Ammon's horn (tissue), 1 donor: ENCODE measurements around the gene PLCB4.

ENCODE experiments used
- DNase-seq: peaks from one replicate; pipeline ENCODE4 v3.0.0-alpha.2; 2016; ENCODE audit warnings: low spot score

Gene PLCB4

DNA sequence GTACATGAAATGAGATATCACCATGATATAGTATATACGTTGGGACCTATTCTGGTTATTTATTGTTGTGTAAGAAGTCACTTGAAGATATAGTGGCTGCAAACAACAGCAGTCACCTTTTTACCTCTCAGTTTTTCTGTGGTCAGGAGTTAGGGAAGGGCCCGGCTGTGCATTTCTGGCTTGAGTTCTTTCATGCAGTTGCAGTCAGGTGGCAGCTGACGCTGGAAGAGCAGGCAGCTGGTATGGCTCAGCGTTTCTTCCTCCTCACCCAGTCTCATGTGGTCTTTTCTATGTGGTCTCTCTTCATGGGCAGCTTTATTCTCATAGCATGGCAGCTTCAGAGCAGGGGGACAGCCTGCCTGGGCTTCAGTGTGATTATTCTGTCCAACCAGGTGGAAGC lies 154.4 kb downstream of the PLCB4 start:
- DNase-seq = no peak

DNA sequence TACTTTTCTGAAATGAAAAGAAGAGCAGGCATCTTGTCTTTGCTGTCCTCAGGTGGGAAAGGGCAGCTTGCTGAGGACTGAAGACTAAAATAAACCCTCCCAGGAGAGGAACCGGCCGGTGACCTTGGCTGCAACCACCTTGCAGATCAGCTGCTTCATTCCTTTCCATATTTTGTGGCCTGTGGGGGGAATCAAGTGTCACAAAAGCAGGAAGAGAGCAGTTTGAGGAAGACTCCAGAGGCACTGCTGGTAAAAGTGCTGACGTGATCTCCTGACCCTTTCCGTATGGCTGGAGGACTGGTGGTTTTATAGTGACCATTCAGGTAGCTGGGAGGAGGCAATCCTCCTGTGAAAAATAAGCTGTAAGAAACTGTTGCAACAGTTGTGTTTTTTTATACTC lies 157.0 kb downstream of the PLCB4 start:
- DNase-seq = no peak

DNA sequence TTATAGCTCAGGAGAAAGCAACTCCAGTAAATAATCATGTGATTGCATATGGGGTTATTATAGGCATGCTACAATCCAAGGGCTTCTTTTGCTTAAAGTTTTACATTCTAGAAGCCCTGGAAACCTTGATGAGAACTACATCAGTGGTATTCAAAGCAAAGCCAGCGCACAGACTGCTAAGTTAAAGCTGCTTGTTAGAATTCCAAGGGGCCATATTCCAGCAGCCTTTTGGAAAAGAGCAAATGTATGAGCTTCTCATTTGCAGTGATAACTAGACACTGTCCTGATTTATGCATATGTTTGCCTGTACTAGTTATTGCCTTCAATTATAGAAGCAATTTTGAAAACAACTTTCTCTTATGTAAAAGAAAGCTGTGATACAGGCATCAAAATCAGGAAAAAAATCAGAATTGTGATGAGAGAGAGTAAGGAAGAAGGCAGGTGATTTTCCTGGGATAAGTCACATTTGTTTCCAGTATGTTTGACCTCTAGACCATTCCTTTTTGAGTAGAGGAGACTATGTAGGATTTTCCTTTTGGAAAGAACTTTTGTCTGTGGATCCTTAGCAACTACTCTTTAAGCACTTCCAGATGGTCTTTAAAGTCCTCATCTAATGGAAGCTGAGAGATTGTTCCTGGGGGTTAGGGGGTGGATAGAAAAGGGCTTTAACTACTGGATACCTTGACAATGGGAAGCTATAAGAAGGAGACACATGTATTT lies 159.2 kb downstream of the PLCB4 start:
- no peak for DNase-seq

DNA sequence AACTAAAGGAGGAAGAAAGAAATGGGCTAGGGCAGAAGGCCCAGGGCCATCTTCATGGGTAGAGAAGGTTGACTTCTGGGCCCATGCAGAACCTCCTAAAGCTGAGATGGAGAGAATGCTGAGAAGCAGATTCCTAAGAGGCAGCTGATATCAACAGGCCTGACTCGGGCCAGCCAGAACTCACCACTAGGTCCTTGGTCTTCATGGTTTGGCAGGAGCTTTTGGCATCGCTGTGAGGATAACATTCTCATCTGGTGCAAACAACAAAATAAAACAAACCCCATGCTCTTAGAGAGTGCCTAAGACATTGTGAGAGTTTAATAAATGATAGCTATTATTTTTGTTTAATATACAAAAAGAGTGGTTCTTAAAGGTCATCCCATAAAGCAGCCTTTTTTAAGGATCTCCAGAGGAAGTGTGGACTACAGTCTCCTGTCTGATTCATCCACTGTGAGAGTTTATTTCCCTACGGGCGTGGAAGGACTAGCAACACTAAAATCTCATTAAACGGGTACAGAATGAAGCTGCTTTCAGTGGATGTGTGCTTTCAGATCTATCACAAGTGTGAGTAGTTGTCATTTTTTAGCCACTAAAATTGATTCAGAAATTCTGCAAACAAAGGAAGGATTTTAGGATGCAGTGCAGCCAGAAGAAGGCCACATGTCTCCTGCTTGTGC lies 160.0 kb downstream of the PLCB4 start:
- no peak for DNase-seq

DNA sequence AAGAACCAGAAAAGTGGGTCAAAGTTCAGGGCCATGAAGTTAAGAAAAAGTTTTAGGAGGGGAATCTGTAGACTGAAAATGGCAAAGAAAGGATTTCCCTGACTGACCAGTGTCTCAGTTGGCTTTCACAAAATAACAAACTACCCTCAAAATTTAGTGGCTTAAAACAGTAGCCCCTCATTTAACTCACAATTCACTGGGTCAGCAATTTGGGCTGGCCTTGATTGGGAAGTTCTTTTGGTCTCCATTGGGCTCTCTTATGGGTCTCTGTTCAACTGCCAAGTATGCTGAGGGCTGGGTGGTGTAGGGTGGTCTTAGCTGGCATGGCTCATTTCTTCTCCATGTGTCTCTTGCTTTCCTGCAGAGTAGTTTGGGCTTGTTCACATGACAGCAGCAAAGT lies 161.5 kb downstream of the PLCB4 start:
- DNase-seq = no peak

DNA sequence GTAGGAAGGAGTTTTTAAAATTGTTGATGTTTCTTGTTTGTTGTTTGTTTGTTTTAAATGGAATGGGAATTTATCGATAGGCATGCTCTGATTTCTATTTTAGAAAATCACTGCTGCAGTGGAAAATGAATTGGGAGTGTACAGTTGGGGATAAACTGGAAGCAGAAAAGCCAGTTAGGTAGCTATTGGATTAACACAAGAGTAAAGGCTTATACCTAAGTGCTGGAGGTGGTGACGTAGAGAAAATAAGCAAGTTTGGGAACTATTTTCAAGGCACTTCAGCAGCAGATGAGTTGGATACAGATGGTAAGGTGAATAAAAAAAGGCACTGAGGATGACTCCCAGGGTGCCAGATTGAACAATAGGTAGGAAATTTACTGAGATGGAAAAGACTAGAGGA lies 164.9 kb downstream of the PLCB4 start:
- no peak for DNase-seq

DNA sequence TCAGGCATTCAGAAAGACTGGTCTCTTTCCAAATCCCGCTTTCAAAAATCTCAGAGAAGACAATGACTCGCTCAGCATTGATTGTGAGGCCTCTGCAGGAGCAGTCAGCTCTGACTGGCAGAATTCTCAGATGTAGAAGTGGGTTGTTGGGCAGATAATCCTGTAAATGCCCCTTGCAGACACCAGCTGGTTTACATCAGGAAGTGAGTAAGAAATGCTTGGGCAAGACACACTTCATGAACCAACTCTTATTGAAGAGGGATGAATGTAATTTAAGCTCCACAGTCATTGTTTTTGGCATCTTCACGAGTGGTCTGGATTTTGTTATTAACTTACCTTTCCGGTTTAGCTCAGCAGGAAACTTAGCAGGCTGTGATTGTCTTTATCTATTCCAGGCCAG lies 166.6 kb downstream of the PLCB4 start:
- DNase-seq = no peak

DNA sequence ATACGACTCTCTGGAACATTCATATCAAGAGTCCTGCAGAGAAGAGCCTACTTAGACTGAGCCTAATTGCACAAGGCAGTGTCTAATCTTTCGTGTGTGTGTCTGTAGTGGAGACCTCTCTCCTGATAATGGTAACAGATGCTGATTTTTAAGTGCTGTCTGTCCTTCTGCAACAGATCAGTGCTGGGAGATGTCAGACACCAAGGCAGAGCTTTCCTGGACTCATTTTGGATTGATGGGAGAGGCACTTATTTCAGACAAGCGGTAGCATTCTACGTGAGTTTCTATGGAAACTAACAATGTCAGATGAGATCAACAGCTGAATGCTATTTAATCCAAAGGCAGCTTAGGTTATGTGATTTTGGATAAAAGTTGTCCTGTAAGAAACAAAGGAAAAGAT lies 167.6 kb downstream of the PLCB4 start:
- DNase-seq = no peak

DNA sequence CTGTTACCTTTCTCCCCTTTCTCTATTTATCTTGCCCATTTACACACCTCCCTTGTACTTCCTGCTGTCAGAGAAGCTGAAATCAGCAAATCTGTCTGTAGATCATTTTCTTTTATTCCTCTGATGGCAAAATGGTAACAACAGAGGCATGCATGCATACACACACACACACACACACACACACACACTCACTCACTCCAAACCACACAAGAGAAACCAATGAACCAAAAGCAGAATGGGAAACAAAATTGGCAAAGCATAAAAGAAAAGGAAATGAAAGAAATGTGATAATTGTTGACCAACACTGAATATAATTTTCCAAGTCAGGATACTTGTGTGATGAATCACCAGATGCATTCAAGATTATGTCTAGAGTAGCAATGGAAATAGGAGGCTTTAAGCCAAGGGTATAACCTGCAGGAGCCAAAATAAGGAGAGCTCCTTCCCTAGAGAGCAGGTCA lies 172.4 kb downstream of the PLCB4 start:
- no peak for DNase-seq

DNA sequence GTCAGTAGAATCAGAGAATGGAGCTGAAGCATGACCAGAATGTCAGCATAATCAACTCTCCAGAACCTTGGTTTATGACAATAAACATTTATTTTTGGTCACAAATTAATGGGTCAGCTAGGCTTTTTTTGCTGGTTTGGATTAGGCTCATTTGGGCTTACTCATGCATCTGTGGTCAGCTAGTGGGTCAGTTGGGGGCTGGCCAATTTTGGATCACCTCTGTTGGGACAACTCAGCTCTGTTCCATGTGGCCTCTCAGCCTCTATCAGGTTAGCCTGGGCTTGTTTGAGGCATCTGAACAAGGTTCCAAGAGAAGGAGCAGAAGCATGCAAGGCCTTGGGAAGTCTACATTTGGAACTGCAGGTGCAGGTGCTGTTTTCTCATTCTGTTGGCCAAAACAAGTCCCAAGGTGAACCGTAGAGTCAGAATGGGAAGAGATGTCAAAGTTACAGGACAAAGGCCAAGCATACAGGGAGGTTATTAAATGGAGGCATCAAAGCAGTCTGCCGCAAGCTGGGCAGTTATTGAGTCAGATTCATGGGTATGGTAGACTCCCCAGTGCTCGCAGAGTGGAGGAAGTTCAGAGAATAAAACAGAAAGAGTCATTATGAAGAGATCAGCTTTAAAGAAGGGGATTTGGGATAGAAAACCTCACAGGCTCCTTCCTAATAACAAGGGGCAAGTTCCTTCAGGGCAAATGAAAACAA lies 173.0 kb downstream of the PLCB4 start:
- DNase-seq = no peak

DNA sequence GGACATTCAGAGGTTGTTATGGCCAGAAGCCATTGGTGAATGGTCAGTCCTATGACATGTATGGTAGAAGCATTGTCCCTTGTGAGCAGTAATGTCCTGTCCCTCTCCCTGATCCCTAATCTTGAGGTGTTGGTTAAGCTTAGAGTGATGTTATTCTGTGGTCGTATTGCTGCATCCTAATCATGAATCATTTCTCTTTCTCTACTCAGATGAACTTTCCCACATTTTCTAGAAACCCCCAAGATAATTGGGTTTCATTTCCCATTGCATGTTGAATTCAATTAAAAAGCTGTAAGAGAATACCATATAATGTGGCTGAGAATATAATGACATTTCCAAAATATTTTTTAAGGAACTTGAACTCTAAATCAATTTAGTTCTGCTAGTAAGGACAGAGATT lies 175.1 kb downstream of the PLCB4 start:
- no peak for DNase-seq

DNA sequence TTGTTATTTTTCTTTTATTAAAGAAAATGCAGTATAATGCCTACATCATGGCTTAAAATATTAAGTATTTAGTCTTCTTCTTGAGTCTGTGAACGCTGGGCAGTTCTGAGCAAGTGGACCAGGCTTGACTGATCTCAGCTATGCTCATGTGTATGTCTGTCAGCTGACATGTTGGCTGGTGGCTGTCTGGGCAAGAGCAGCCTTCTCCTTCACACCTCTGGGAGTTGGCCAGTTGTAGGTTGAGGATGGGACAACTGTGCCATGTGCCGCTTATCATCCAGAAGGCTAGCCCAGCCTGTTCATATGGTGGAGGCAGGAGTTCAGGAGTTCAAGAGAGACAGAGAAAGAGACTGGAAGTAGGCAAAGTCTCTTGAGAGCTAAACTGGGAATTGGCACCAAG lies 175.9 kb downstream of the PLCB4 start:
- no peak for DNase-seq

DNA sequence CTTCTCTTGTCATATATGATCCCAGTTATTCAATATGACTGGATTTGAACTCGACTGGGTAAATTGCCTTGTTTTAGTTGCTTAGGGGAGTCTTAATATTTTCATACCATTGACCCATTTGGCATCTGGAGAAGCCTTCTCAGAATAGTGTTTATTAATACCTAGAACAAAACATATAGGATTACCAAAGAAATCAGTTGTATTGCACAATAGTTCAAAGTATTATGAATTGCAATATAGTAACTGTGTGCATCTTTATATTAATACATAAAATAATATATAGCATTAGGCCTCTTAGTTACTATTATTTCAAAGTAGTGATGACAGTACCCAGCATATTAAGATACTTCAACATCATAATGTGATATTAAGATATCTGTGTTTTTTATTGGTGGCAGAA lies 177.8 kb downstream of the PLCB4 start:
- DNase-seq = no peak

DNA sequence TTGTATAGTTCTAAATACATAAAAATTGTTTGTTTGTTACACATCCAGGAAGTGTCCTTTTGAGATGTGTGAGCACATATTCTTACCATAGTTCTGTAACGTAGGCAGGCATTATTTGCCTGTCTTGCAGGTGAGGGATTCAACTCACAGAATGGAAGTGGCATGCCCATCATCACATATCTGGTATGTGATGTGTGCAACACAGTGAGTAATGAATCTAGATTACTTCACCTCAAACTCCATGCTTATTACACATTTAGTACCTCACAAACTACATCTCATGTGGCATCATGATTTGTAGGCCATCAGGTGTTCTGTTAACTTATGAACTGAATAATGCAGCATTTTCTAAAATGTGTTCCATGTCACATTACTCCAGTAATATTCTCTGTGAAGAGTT lies 181.6 kb downstream of the PLCB4 start:
- DNase-seq = no peak

DNA sequence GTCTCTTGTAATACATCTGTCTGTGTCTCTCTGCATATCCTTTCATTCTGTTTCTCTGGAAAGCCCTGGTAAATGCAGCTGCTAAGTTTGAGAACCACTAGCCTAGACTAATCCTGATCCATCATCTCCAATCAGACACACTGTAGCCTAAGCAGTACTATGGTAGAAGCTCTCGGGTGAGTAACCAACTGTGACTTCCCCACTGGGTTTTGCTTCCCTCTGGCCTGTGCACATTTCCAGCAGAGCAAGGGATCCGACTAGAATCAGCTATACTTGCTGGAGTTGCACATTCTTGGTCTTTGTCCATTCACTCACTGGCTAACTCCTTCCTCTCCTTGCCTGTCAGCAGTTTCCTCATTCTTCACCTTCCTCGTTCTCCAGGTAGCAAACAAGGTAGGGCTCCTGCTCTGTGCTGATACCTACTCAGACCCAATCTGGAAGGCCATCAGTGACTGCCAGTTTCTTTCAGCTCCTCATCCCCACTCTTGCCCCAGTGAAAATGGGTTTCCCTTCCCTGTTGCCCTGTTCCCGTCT lies 184.2 kb downstream of the PLCB4 start:
- no peak for DNase-seq

DNA sequence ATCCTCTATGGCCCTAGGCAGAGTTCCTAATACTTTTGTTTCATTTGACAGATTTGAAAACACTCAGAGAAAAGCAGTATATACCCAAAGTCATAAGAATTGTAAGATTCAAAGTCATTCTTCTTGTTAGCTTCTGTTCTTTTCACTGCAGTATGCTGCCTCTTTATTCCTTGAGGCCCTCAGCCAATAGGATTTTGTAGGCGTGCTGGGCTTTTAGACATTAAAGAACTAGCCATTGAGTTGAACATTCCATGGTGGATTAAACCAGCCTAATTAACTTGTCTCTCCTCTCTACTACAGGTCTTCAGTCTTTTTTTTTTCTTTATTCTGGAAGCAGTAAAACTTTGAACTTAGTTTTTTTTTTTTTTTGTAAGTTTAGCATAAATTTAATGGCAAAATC lies 186.3 kb downstream of the PLCB4 start:
- no peak for DNase-seq

DNA sequence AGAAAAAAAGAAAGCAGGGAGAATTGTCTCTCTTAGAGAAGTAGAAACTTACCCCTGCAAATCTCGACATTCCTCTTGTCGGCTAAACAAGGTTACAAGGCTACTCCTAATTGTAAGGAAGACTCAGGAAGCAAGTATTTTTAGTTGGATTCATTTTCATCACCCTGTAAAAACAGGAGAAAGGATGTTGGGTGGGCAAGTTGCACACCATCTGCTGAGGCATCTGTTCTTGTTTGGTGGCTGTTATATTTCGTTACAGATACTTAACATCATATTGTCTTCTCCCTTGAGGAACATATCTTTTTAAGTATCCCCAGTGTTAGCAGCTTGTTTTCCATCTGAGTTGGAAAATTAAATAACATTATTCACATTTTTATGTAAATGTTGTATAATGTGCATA lies 187.5 kb downstream of the PLCB4 start:
- peak; percentile 23 for DNase-seq

DNA sequence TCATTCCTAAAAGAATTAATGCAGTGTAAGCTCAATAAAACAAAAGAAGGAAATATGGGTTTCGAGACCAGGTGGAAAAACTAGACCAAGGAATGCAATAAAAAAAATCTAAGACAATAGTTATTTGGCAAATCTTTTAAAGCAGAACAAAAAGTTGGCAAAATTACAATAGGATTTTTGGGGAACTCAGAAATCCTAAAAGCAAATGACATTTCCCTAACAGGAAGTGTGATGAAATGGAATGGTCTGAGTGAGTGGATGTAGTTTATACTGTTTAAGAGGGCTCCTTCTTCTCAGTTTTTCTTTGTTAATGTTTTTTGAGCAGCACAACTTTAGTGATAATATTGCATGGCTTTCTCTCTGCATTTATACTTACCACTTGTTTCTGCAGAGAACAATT lies 190.0 kb downstream of the PLCB4 start:
- DNase-seq = no peak

DNA sequence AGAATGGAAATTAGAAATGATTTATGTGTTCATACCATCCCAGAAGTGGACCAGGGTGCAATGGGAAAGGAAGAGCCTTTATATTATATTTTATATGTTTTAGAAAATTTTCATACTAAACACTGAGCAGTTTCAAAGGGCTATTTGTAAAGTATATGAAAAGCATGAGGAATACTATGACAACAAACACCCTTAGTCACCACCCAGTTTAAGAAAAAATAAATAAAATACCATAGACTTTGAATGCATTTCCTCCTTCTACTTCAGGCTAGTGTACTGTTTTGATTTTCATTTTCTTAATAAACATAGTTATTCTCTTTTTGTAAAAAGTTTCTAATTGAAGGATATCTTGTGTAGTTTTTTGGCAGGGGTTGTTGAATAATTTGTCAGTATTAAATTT lies 191.1 kb downstream of the PLCB4 start:
- DNase-seq = no peak

DNA sequence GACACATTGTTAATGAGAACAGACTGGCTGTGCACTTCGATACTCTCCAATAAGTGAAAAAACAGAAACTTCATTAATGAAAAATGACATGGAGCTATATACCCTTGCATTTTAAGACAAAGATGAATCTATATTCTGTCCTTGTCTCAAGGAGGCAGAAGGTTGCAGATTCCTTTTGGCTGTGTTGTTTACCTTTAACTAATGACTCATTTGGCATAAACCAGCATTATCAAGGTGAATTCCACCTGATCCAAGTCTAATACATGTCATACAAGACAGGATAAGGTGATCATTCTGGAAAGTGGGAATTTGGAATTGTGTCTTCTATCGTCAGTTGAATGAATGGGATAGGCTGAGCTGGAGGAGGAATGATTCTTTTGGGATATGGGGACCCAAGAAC lies 192.9 kb downstream of the PLCB4 start:
- no peak for DNase-seq

DNA sequence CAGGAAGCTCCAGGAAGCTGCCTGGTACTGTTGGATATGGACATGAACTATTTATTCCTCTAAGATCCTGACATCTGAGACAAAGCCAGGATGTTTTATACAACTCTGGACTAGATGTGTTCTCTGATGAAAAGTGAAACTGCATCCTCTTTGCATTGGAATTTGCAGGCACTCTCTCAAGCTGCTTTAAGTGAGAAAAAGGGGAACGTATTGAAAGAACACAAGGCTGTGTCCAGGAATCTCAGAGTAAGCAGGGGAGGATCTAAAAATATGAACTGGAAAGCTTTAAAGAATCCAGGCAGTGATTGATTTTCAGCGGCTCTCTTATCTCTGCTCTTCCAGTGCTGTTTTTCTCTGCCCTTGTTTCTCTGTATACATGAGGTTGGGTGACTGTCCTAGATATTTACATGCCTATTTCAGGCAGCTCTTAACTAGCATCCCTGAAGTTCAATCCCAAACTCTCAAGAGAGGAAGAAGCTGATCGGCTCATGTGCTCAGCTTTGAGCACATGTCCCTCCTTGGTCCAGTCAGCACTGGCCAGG lies 193.8 kb downstream of the PLCB4 start:
- no peak for DNase-seq

DNA sequence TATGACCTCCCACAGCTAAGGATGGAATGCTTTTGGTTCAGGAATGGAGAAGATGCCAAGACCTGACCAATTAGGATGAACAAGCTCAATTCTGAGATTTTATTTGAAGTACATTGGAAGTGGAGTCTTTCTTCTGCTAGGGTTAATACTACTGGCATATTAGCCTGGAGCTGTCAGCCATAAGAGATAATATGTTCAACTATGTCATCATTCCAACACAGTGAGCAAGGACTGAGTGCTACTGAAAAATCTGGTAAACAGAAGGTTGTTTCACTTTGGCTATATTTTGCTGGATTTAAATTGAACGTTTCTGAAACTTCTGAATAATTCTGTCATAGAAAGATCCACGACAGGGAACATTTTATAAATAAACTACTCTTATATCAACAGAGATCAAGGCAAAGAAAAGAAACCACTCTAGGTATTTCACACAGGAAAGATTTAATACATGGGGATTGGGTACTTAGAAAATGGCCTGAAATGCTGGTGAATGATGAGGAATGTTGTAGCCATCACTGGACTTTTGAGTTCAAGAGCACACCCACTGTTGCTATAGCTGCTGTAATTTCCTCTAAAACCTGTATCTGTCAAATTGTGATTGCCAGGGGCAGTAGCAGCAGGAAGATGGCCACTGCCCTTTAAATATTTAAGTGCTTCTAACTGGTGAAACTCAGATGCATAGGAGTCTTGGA lies 200.5 kb downstream of the PLCB4 start:
- DNase-seq = no peak
